ENCODE data around the gene HDGF. TPM values are rescaled to one million over a fixed set of nuclear protein-coding genes. Genes with fewer than 3 reads are reported as not detected.

The HDGF gene
- total and polyA plus RNA-seq, 2 experiments from 2014 or later = 106 to 251 TPM

DNA sequence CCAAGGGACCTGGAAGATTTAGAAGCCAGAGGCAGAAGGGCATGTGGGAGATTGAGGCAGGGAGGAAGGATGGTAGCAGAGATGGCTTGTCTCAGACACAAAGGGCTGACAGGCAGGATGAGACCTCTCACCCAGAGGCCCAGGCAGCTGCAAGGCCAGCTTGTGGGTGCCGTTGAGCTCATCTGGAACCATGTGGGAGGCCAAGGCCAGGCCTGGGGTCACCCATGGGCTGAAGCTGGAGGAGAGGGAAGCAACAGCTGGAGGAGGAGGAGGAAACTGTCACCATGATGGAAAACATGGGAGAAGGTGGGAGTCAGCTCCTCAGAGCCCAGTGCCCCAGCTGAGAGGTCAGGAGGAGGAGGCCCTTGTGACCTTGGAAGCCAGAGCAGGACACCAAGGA, 52.5 kb downstream of the HDGF start (continued):
- TF ChIP-seq, protein P1, sequence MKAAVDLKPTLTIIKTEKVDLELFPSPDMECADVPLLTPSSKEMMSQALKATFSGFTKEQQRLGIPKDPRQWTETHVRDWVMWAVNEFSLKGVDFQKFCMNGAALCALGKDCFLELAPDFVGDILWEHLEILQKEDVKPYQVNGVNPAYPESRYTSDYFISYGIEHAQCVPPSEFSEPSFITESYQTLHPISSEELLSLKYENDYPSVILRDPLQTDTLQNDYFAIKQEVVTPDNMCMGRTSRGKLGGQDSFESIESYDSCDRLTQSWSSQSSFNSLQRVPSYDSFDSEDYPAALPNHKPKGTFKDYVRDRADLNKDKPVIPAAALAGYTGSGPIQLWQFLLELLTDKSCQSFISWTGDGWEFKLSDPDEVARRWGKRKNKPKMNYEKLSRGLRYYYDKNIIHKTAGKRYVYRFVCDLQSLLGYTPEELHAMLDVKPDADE (IDR thresholded peaks at IDR 0.05) = no peak

DNA sequence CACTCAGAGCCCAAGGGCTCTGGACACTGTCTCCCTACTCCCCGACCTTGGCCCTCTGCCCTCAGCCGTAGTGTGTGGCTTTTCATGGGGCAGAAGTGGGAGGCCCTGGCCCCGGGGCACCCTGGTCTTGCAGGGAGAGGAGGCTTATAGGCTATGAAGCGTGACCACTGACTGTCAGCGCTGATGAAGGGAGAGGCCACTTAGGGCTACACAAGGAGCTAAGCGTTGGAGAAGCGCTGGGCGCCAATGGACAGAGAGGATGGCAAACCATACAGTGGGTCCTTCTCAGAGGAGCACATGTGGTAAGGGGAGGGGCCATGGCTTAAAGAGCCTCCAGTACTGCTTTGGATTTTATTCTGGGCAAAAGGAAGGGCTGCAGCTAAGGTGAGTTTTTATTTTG, 54.0 kb downstream of the HDGF start:
- no peaks in the 10 kb centered on the region; the same call in 1 of the 2 replicates for H4K20me1 ChIP-seq (replicated peaks; ENCODE audit: insufficient read depth)

More for the DNA sequence above, 54.0 kb downstream of the HDGF start:
- no peaks in the 10 kb centered on the region; the same call in 1 of the 2 replicates for H3K79me2 ChIP-seq (replicated peaks; ENCODE audit: insufficient read depth)
- peaks cover 21% of the 10 kb centered on the region for H3K4me1 ChIP-seq (ENCODE audit: insufficient read depth)
- no peaks in the 10 kb centered on the region; the same call in 1 of the 3 replicates for H3K9me3 Mint-ChIP-seq
- H3K27me3 Mint-ChIP-seq (ENCODE audit: insufficient read depth, low read depth, poor library complexity) = peaks cover 18% of the 10 kb centered on the region
- H2AFZ ChIP-seq = no peak overlapping the region
- no peak overlapping the region for H3K4me2 ChIP-seq
- H3K27ac Mint-ChIP-seq = no peak overlapping the region
- H3K36me3 Mint-ChIP-seq (ENCODE audit: low read depth) = peaks cover 42% of the 10 kb centered on the region
- H3K4me3 ChIP-seq = no peak overlapping the region
- no peak for DNase-seq (ENCODE audit: low spot score)
- H3K4me1 Mint-ChIP-seq = peaks cover 33% of the 10 kb centered on the region
- no peak for ATAC-seq
- H3K36me3 ChIP-seq (ENCODE audit: insufficient read depth) = no peaks in the 10 kb centered on the region; the same call in 1 of the 2 replicates
- no peak overlapping the region for H3K4me3 Mint-ChIP-seq
- H3K27ac ChIP-seq (ENCODE audit: low read depth) = no peak overlapping the region
- H3F3A ChIP-seq (replicated peaks; ENCODE audit: low read depth) = peaks cover 18% of the 10 kb centered on the region
- no peaks in the 10 kb centered on the region for H3K27me3 ChIP-seq (ENCODE audit: insufficient read depth)
- TF ChIP-seq STAT1 (IDR thresholded peaks at IDR 0.05; ENCODE audit: unreplicated experiment) = no peak
- no peak for TF ChIP-seq JUNB (IDR thresholded peaks at IDR 0.05; ENCODE audit: unreplicated experiment)
- TF ChIP-seq, protein P2, sequence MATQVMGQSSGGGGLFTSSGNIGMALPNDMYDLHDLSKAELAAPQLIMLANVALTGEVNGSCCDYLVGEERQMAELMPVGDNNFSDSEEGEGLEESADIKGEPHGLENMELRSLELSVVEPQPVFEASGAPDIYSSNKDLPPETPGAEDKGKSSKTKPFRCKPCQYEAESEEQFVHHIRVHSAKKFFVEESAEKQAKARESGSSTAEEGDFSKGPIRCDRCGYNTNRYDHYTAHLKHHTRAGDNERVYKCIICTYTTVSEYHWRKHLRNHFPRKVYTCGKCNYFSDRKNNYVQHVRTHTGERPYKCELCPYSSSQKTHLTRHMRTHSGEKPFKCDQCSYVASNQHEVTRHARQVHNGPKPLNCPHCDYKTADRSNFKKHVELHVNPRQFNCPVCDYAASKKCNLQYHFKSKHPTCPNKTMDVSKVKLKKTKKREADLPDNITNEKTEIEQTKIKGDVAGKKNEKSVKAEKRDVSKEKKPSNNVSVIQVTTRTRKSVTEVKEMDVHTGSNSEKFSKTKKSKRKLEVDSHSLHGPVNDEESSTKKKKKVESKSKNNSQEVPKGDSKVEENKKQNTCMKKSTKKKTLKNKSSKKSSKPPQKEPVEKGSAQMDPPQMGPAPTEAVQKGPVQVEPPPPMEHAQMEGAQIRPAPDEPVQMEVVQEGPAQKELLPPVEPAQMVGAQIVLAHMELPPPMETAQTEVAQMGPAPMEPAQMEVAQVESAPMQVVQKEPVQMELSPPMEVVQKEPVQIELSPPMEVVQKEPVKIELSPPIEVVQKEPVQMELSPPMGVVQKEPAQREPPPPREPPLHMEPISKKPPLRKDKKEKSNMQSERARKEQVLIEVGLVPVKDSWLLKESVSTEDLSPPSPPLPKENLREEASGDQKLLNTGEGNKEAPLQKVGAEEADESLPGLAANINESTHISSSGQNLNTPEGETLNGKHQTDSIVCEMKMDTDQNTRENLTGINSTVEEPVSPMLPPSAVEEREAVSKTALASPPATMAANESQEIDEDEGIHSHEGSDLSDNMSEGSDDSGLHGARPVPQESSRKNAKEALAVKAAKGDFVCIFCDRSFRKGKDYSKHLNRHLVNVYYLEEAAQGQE (IDR thresholded peaks at IDR 0.05; ENCODE audit: unreplicated experiment) = no peak
- no peak for TF ChIP-seq NANOG (IDR thresholded peaks at IDR 0.05; ENCODE audit: borderline replicate concordance)
- TF ChIP-seq, protein P3, sequence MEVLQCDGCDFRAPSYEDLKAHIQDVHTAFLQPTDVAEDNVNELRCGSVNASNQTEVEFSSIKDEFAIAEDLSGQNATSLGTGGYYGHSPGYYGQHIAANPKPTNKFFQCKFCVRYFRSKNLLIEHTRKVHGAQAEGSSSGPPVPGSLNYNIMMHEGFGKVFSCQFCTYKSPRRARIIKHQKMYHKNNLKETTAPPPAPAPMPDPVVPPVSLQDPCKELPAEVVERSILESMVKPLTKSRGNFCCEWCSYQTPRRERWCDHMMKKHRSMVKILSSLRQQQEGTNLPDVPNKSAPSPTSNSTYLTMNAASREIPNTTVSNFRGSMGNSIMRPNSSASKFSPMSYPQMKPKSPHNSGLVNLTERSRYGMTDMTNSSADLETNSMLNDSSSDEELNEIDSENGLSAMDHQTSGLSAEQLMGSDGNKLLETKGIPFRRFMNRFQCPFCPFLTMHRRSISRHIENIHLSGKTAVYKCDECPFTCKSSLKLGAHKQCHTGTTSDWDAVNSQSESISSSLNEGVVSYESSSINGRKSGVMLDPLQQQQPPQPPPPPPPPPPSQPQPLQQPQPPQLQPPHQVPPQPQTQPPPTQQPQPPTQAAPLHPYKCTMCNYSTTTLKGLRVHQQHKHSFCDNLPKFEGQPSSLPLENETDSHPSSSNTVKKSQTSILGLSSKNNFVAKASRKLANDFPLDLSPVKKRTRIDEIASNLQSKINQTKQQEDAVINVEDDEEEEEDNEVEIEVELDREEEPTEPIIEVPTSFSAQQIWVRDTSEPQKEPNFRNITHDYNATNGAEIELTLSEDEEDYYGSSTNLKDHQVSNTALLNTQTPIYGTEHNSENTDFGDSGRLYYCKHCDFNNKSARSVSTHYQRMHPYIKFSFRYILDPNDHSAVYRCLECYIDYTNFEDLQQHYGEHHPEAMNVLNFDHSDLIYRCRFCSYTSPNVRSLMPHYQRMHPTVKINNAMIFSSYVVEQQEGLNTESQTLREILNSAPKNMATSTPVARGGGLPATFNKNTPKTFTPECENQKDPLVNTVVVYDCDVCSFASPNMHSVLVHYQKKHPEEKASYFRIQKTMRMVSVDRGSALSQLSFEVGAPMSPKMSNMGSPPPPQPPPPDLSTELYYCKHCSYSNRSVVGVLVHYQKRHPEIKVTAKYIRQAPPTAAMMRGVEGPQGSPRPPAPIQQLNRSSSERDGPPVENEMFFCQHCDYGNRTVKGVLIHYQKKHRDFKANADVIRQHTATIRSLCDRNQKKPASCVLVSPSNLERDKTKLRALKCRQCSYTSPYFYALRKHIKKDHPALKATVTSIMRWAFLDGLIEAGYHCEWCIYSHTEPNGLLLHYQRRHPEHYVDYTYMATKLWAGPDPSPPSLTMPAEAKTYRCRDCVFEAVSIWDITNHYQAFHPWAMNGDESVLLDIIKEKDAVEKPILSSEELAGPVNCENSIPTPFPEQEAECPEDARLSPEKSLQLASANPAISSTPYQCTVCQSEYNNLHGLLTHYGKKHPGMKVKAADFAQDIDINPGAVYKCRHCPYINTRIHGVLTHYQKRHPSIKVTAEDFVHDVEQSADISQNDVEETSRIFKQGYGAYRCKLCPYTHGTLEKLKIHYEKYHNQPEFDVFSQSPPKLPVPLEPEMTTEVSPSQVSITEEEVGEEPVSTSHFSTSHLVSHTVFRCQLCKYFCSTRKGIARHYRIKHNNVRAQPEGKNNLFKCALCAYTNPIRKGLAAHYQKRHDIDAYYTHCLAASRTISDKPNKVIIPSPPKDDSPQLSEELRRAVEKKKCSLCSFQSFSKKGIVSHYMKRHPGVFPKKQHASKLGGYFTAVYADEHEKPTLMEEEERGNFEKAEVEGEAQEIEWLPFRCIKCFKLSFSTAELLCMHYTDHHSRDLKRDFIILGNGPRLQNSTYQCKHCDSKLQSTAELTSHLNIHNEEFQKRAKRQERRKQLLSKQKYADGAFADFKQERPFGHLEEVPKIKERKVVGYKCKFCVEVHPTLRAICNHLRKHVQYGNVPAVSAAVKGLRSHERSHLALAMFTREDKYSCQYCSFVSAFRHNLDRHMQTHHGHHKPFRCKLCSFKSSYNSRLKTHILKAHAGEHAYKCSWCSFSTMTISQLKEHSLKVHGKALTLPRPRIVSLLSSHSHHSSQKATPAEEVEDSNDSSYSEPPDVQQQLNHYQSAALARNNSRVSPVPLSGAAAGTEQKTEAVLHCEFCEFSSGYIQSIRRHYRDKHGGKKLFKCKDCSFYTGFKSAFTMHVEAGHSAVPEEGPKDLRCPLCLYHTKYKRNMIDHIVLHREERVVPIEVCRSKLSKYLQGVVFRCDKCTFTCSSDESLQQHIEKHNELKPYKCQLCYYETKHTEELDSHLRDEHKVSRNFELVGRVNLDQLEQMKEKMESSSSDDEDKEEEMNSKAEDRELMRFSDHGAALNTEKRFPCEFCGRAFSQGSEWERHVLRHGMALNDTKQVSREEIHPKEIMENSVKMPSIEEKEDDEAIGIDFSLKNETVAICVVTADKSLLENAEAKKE (CRISPR knock-in tag; IDR thresholded peaks at IDR 0.05) = no peak
- no peak for TF ChIP-seq EZH2 (IDR thresholded peaks at IDR 0.05; ENCODE audit: low read depth, unreplicated experiment)
- TF ChIP-seq EZH2phosphoT487 (IDR thresholded peaks at IDR 0.05; ENCODE audit: unreplicated experiment) = no peak
- TF ChIP-seq ZNF331 (CRISPR knock-in tag; IDR thresholded peaks at IDR 0.05; ENCODE audit: low read depth) = no peak
- no peak for TF ChIP-seq POLR2AphosphoS5 (IDR thresholded peaks at IDR 0.05; ENCODE audit: low read depth)
- TF ChIP-seq, protein P1 (IDR thresholded peaks at IDR 0.05) = no peak
- no peak for TF ChIP-seq ZNF114 (CRISPR knock-in tag; IDR thresholded peaks at IDR 0.05)
- TF ChIP-seq CTCF (conservative IDR thresholded peaks at IDR 0.05; ENCODE audit: low read depth in 2 of 2) = no peak
- H3K9me2 ChIP-seq (ENCODE audit: insufficient read depth) = no peaks in the 10 kb centered on the region

Measured in GM23338 (cell line).